Breast epithelium (tissue), 3 donors: ENCODE data around the gene FBN1.

Source experiments
- CTCF ChIP-seq, 3 donors: fragments of 450-650 bp; IDR thresholded peaks; one replicate each; pipeline ENCODE4 v1.5.1; 2016 to 2017; ENCODE audit warnings: antibody characterized with exemption in 3 of 3, mild to moderate bottlenecking in 3 of 3, moderate library complexity in 3 of 3
- POLR2A ChIP-seq: fragments of 450-650 bp; IDR thresholded peaks from one replicate; pipeline ENCODE4 v1.6.1; 2016; ENCODE audit warnings: antibody characterized with exemption, mild to moderate bottlenecking, moderate library complexity

GRCh38 chr15:48645558-48646330 lies at the start of gene FBN1:
- peak; percentile 28 for TF ChIP-seq POLR2A
- TF ChIP-seq CTCF (IDR thresholded peaks at IDR 0.05): no peak
